B cell (primary cell): ENCODE data around the gene NRXN2. TPM values are rescaled to one million over a fixed set of nuclear protein-coding genes. Genes with fewer than 3 reads are reported as not detected.

Experiments used
- ATAC-seq: fragments of 200-7000 bp; cut with Tn5 transposase; one replicate; pipeline ENCODE4 v1.10.0; 2021; ENCODE audit warnings: low read depth, mild to moderate bottlenecking, moderate number of reproducible peaks, moderate library complexity
- CTCF ChIA-PET: fragments of 350-600 bp; sonication (Branson Sonifier 250); formaldehyde crosslinking; loops from one replicate; lab custom pipeline; 2021; ENCODE audit warnings: antibody characterized with exemption, inconsistent platforms; lab: Charles Lee
- POLR2A ChIA-PET: fragments of 350-600 bp; sonication (Branson Sonifier 250); formaldehyde crosslinking; loops from one replicate; lab custom pipeline; 2021; ENCODE audit warnings: antibody characterized with exemption; lab: Charles Lee
- DNase-seq: peaks from one replicate; pipeline ENCODE4 v3.0.0; 2013
- H2AFZ ChIP-seq: 2 replicates; pipeline ENCODE4 v1.6.1; 2012; ENCODE audit warnings: mild to moderate bottlenecking, low read depth, low read length; ENCODE audit not compliant: insufficient read depth, poor library complexity, severe bottlenecking
- H3K27ac ChIP-seq, 2 donors: 1 replicate in 1 of 2; 2 replicates in 1 of 2; pipeline ENCODE4 v1.5.1; 2012 to 2013; ENCODE audit warnings: low read length in 2 of 2, mild to moderate bottlenecking in 2 of 2, moderate library complexity in 1 of 2
- H3K27me3 ChIP-seq, 4 experiments: fragments of 200-600 bp in 1 of 4; sonication (generic) in 1 of 4; replicated peaks in 1 of 4; 1 replicate in 2 of 4; 2 replicates in 2 of 4; pipeline versions ENCODE4 v1.6.1 to v1.7.0; 2013 to 2016; ENCODE audit warnings: low read length in 3 of 4, mild to moderate bottlenecking in 2 of 4, mixed read lengths in 1 of 4, moderate library complexity in 1 of 4; ENCODE audit not compliant: insufficient read depth in 4 of 4, control insufficient read depth in 3 of 4; ENCODE audit errors: control extremely low read depth in 1 of 4
- H3K36me3 ChIP-seq, 2 experiments: replicated peaks in 1 of 2; 1 replicate in 1 of 2; 2 replicates in 1 of 2; pipeline versions ENCODE4 v1.6.1 to v1.7.1; 2013; ENCODE audit warnings: low read length in 1 of 2; ENCODE audit not compliant: insufficient read depth in 2 of 2, control insufficient read depth in 1 of 2; ENCODE audit errors: control extremely low read depth in 1 of 2, extremely low read depth in 1 of 2
- H3K4me1 ChIP-seq, 2 donors: fragments of 200-600 bp in 1 of 2; sonication (generic) in 1 of 2; 1 replicate in 1 of 2; 2 replicates in 1 of 2; pipeline versions ENCODE4 v1.5.1 to v1.6.1; 2013 to 2017; ENCODE audit warnings: low read length in 2 of 2; ENCODE audit not compliant: control insufficient read depth in 2 of 2, insufficient read depth in 2 of 2
- H3K4me2 ChIP-seq: replicated peaks from 2 replicates; pipeline ENCODE3; 2012; ENCODE audit warnings: mild to moderate bottlenecking, low read depth, low read length; ENCODE audit not compliant: poor library complexity, severe bottlenecking
- H3K4me3 ChIP-seq, 5 experiments: fragments of 200-600 bp in 1 of 5; sonication (generic) in 1 of 5; 1 replicate in 3 of 5; 2 replicates in 2 of 5; pipeline versions ENCODE4 v1.5.1 to v1.7.0; 2011 to 2016; ENCODE audit warnings: low read length in 4 of 5, mild to moderate bottlenecking in 4 of 5, low read depth in 2 of 5, control low read depth in 1 of 5, moderate library complexity in 1 of 5; ENCODE audit not compliant: insufficient read depth in 1 of 5; ENCODE audit errors: control extremely low read depth in 1 of 5, extremely low read depth in 1 of 5
- H3K79me2 ChIP-seq: fragments of 200-600 bp; sonication (generic); one replicate; pipeline ENCODE4 v1.6.0; 2016; ENCODE audit warnings: low read length; ENCODE audit not compliant: control insufficient read depth, insufficient read depth
- H3K9ac ChIP-seq: fragments of 200-600 bp; sonication (generic); 2 replicates; pipeline ENCODE4 v1.6.1; 2017; ENCODE audit warnings: mild to moderate bottlenecking, low read length, moderate library complexity
- H3K9me3 ChIP-seq, 3 donors: one replicate each; pipeline versions ENCODE4 v1.6.1 to v1.7.1; 2013; ENCODE audit warnings: low read length in 2 of 3; ENCODE audit not compliant: control insufficient read depth in 2 of 3, insufficient read depth in 1 of 3; ENCODE audit errors: control extremely low read depth in 1 of 3
- H4K20me1 ChIP-seq: 2 replicates; pipeline ENCODE4 v1.6.0; 2012; ENCODE audit warnings: mild to moderate bottlenecking, low read length; ENCODE audit not compliant: insufficient read depth, control insufficient read depth, poor library complexity, severe bottlenecking
- H3K27ac Mint-ChIP-seq: one replicate; pipeline ENCODE4 v1.8.0; 2021; ENCODE audit warnings: mixed read lengths
- H3K27me3 Mint-ChIP-seq: one replicate; pipeline ENCODE4 v1.8.0; 2021; ENCODE audit warnings: mixed read lengths
- H3K4me1 Mint-ChIP-seq: one replicate; pipeline ENCODE4 v1.8.0; 2021; ENCODE audit warnings: mixed read lengths
- H3K4me3 Mint-ChIP-seq: one replicate; pipeline ENCODE4 v1.8.0; 2021; ENCODE audit warnings: mixed read lengths
- H3K9me3 Mint-ChIP-seq: one replicate; pipeline ENCODE4 v1.8.0; 2022; ENCODE audit warnings: mixed read lengths; ENCODE audit not compliant: insufficient read depth
- EZH2 ChIP-seq: IDR thresholded peaks from 2 replicates; pipeline ENCODE4 v1.6.1; 2012; ENCODE audit warnings: borderline replicate concordance, low read depth, mild to moderate bottlenecking, moderate library complexity, low read length; ENCODE audit not compliant: insufficient read depth, poor library complexity, severe bottlenecking
- WGBS: methylation state at CpG from one replicate; pipeline ENCODE4 v1.1.5; 2013; ENCODE audit warnings: missing lambda C conversion rate; ENCODE audit not compliant: insufficient coverage; 5-methylcytosine and 5-hydroxymethylcytosine counted together
- intact Hi-C: fragments of 100-400 bp; cut with micrococcal nuclease; formaldehyde crosslinking; loops from one replicate; pipeline ENCODE4 v1.10.0; 2022
- polyA plus RNA-seq: library from polyadenylated mRNA; depleted of rRNA; stranded (reverse); fragments of >200 nt; gene quantifications from 2 replicates; pipeline ENCODE4 v1.2.3, GENCODE V29; 2012
- total RNA-seq, 2 donors: library from RNA; stranded (reverse); fragments of 120-200 nt in 1 of 2; gene quantifications; 1 replicate in 1 of 2; 2 replicates in 1 of 2; pipeline versions ENCODE4 v1.2.3 to v1.2.4, GENCODE V29; 2013 to 2022
- TF ChIP-seq, protein P1 (sequence below): fragments of 200-600 bp; IDR thresholded peaks from one replicate; pipeline ENCODE4 v1.8.0; 2022; ENCODE audit warnings: antibody characterized with exemption, mild to moderate bottlenecking

NRXN2 gene
- total and polyA plus RNA-seq, 2 donors (not counting 1 experiment from before 2014, with no cell fraction given) = 0.01 to 0.52 TPM

DNA sequence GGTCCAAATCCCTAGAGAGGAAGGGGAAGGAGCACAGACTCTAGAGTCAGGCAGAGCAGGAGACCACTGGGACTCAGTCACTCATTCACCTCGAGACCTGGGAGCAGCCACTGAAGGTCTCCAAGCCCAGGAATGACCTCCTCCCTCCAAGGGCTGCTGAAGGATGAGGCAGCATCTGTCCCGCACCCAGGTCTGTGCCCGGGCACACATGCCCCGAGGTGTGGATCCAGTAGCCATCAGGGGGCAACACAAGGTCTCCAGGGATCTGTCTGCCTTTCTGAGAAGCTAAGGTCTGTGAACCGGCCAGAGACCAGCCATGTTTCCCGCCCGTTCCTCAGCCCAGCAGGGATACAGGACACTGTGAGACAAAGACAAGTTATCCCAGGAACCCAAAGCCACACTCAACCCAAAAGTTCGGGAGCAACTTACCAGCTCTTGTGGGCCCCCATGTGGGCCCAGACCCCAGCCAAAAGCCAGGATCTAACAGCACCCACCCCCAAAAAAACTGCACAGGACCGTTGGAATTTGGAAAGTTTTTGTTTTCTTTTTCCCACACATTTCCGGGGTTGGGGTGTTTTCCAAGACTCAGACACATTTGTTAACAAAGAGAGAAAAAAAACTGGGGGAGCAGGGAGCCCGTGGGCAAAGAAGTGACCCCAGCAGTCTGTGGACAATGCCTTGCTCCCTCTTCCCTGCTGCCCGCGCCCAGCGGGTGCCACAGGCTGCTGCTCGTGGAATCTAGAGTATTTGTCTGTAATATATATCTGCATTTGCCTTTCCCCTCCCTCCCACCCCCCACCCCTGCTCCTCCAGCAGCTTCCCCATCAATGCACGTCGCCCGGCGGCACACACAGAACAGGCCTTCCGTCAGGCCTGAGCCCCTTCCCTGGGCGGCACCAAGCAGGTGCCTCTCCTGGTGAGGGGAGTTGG lies 117.1 kb downstream of the NRXN2 start:
- Histone ChIP-seq H3K4me3 (no peak overlapping the region), H3K9ac (no peak overlapping the region), H3K27me3 (peaks cover 0 to 6% (median 0%) of the 10 kb centered on the region in 4 experiments), H2AFZ (no peak overlapping the region), H3K4me2 (no peak overlapping the region), H3K27ac (no peak overlapping the region), H3K79me2 (no peaks in the 10 kb centered on the region), H3K36me3 (no peaks in the 10 kb centered on the region), H3K4me1 (peaks cover 0 to 3% of the 10 kb centered on the region in 2 donors), H4K20me1 (no peaks in the 10 kb centered on the region), H3K9me3 (no peaks in the 10 kb centered on the region)
- Mint-ChIP-seq H3K27ac (no peak overlapping the region), H3K4me3 (no peak overlapping the region), H3K9me3 (no peaks in the 10 kb centered on the region), H3K27me3 (peaks cover 4% of the 10 kb centered on the region), H3K4me1 (peaks cover 3% of the 10 kb centered on the region)
- intact Hi-C loops = no loop called here
- no peak for DNase-seq
- CTCF ChIA-PET = no interaction called here
- no peak for TF ChIP-seq EZH2
- TF ChIP-seq, protein P1, sequence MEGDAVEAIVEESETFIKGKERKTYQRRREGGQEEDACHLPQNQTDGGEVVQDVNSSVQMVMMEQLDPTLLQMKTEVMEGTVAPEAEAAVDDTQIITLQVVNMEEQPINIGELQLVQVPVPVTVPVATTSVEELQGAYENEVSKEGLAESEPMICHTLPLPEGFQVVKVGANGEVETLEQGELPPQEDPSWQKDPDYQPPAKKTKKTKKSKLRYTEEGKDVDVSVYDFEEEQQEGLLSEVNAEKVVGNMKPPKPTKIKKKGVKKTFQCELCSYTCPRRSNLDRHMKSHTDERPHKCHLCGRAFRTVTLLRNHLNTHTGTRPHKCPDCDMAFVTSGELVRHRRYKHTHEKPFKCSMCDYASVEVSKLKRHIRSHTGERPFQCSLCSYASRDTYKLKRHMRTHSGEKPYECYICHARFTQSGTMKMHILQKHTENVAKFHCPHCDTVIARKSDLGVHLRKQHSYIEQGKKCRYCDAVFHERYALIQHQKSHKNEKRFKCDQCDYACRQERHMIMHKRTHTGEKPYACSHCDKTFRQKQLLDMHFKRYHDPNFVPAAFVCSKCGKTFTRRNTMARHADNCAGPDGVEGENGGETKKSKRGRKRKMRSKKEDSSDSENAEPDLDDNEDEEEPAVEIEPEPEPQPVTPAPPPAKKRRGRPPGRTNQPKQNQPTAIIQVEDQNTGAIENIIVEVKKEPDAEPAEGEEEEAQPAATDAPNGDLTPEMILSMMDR = no peak
- 83% methylated on average over 8 of the region's 21 CpGs for whole genome bisulfite sequencing
- ATAC-seq = no peak
- POLR2A ChIA-PET = no interaction called here

DNA sequence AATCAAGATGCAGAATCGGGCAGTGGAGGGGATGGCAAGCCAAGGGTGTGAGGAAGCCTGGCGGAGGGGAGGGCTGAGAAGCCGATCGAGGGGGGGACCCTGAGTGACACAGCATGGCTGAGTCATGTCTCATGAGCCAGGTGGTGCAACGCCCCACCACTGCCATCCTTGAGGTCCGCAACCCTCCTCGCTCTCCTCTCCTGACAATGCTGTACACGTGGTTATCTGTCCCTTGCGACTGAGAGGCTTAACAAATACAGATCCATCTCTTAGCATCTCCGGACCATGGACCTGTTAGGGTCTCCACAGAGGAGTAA lies 117.8 kb downstream of the NRXN2 start:
- H3K27me3 Mint-ChIP-seq = peaks cover 4% of the 10 kb centered on the region
- no peak overlapping the region for H3K27ac ChIP-seq
- POLR2A ChIA-PET = interaction anchor here (0.6 kb wide), 1 partner anchor 32 kb away, joined by 7 read pairs; no protein-coding TSS in a partner anchor

More for the DNA sequence above, 117.8 kb downstream of the NRXN2 start:
- no peak overlapping the region for H3K4me3 ChIP-seq
- Mint-ChIP-seq H3K9me3 (no peaks in the 10 kb centered on the region), H3K4me1 (peaks cover 3% of the 10 kb centered on the region), H3K4me3 (no peak overlapping the region), H3K27ac (no peak overlapping the region)
- no peaks in the 10 kb centered on the region for H3K36me3 ChIP-seq
- TF ChIP-seq EZH2 = no peak
- TF ChIP-seq, protein P1 = no peak
- peaks cover 0 to 3% of the 10 kb centered on the region in 2 donors for H3K4me1 ChIP-seq
- no peaks in the 10 kb centered on the region for H3K79me2 ChIP-seq
- H3K4me2 ChIP-seq = no peak overlapping the region
- no peak overlapping the region for H2AFZ ChIP-seq
- DNase-seq (no peak), ATAC-seq (no peak)
- no peaks in the 10 kb centered on the region for H3K9me3 ChIP-seq
- CTCF ChIA-PET = no interaction called here
- WGBS = 62% methylated on average over 10 of the region's 10 CpGs
- intact Hi-C loops = no loop called here
- no peak overlapping the region for H3K9ac ChIP-seq
- H4K20me1 ChIP-seq = no peaks in the 10 kb centered on the region
- peaks cover 0 to 6% (median 0%) of the 10 kb centered on the region in 4 experiments for H3K27me3 ChIP-seq
